HG03280 (cell line): ENCODE data around the gene ICOS.
"Not testable (repeated sequence)": the region's sequence is repeated elsewhere in the genome, so short reads cannot be mapped to it uniquely, and the experiment has no call there.

ENCODE experiments used
- ATAC-seq: cut with Tn5 transposase; IDR thresholded peaks from one replicate; pipeline ENCODE4 v1.9.1; 2021; ENCODE audit warnings: mild to moderate bottlenecking, moderate library complexity; ENCODE audit not compliant: unreplicated experiment

Gene ICOS

DNA sequence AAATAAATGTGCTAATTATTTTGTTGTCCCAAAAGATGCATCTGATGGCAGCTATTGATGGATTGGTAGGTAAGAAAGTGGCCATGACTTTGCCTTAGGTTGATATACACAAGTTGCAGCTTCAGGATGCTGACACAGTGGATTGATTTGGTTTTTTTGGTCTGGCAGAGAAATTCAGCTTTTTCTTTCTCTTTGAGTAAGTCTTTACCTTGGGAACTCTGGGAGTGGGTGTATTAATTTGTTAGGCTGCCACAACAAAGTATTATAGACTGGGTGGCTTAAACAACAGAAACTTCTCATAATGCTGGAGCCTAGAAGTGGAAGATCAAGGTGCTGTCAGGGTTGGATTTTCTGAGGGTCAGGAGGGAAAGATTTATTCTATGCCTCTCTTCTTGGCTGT is 19.8 kb upstream of the ICOS start:
- no peak for ATAC-seq

DNA sequence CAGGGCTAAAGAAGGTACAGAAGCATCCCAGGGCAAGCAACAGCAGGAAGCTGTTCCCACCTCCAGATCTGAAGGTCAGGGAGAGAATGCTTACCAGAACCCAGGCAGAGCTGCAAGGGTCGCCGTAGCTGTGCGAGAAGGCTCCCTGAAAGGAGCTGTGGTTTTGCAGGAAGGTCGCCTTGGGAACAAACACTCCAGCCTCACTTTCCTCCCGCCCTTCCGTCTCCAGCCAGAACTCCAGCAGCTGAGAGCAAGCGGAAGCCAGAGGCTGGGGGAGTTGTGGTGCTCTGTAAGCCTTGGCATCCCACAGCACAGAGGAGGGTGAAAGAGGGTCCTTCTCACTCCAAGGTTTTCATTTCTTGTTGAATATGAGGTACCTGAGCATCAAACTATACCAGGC is 18.3 kb upstream of the ICOS start:
- no peak for ATAC-seq

- ATAC-seq: no peak
Observed at GRCh38 chr2:203918839-203919238, 17.7 kb upstream of the ICOS start.

- ATAC-seq: no peak
Observed at GRCh38 chr2:203925512-203926158, 10.9 kb upstream of the ICOS start.

GRCh38 chr2:203928849-203929248 is 7.7 kb upstream of the ICOS start:
- no peak for ATAC-seq

DNA sequence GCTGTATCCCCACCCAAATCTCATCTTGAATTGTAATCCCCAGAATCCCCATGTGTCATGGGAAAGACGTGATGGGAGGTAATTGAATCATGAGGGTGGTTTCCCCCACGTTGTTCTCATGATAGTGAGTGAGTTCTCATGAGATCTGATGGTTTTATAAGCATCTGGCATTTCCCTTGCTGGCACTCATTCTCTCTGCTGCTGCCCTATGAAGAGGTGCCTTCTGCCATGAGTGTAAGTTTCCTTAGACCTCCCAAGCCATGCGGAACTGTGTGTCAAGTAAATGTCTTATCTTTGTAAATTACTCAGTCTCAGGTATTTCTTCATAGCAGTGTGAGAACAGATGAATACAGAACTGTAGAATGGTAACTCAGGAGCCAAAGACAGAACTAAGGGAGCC is 5.3 kb upstream of the ICOS start:
- not testable (repeated sequence) for ATAC-seq

DNA sequence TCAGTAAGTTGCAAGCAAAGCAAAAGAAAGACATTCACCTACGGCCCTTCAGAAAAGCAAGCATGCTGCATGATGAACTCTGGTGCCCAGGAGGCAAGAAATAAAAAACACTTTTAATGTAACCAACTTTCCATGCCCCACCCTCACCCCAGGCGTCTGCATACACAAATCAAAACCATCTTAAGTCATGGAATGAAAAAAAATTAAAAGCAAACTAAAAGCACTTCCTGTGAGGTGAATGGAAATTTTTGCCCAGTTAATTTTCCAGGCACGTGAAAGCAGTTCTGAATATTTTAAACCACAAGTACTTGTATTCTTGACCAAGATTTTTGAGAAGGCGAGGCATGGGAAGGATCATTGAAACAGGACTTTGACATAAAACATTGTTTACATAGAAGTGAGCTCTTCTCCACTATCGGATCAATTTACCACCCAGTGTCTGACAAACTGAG is 2.5 kb upstream of the ICOS start:
- ATAC-seq: no peak

DNA sequence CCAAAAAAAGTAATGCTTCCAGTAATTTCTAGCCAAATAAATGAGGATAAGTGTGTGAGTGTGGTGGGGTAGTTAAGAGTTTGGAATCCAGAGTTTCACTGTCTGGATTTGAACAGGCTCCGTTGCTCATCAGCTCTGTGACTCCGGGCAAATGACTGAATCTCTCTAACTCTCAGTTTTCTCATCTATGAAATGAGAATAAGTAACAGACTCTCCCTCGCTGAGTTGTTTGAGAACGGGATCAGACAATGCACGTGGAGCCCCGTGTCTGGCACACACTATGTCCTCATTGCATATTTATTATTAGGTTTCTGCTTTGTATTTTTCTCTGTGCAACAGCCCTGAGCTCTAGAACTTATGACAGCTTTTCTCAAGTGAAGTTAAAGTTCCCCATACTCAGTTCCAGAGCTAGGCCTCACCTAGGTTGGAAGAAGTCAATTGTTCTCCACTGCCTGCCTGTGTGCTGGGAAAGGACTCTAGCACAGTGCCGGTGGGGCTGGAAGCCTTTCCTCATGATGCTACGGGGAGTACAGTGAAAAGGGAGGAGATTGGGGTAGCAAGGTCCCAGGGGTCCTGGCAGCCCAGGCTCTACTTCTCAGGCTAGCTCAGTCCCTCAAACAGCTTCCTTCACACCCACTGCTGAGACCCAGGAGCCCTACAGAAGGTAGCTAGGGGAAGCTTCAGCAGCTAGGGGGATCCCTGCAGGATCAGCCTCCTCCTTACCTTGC is 1.7 kb upstream of the ICOS start:
- no peak for ATAC-seq

- no peak for ATAC-seq
Observed at GRCh38 chr2:203935568-203935967, 995 bp upstream of the ICOS start.

GRCh38 chr2:203936949-203937348 is 386 bp downstream of the ICOS start:
- ATAC-seq: no peak

- ATAC-seq: no peak
Observed at GRCh38 chr2:203937788-203938187, 1.2 kb downstream of the ICOS start.

DNA sequence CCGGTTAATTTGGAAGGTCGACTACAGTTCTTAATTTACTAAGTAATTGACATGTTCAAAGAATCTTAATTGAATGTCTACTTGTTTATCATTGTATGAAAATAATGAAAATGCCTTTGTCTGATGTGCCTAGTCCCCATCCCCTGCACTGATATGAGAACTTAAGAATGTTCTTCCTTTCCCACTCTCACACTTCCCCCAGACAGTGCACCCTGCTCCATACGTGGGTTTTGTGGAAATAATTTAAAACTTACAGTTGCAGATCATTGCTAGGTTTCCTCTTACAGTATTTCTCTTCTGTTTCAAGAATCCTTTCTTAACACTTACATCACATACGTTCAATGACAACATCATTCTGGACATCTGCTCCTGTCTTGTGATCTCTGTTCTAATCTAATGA is 3.5 kb downstream of the ICOS start:
- ATAC-seq: no peak

DNA sequence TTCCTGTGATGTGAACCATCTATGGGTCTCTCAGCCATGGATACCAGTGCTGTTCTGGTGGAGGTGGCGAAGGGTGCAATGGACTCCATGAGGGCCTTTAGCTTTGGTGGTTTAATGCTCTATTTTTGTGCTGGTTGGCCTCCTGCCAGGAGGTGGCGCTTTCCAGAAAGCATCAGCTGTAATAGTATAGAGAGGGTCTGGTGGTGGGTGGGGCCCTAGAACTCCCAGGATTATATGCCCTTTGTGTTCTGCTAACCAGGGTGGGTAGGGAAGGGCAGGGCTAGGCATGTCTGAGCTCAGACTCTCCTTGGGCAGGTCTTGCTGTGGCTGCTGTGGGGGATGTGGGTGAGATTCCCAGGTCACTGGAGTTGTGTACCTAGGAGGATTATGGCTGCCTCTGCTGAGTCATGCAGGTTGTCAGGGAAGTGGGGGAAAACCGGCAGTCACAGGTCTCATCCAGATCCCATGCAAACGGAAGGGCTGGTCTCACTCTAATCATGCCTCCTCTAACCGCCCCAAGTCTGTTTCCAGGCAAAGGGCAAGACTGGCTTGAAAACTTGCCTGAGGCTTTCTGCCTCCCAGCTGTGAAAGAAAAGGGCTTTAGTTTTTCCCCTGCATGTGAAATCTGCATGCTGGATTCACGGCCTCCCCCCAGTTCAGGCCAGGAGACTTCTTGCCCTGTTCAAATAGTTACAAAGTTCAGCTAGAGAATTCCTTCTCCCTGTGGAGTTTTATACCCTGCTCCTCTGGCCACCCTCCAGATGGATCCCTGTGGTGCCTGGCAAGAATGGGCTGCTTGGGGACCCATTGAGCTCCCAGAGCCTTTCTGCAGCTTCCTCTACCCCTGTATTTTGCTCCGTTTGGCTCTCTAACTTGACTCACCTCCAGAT is 7.2 kb downstream of the ICOS start:
- ATAC-seq: not testable (repeated sequence)

DNA sequence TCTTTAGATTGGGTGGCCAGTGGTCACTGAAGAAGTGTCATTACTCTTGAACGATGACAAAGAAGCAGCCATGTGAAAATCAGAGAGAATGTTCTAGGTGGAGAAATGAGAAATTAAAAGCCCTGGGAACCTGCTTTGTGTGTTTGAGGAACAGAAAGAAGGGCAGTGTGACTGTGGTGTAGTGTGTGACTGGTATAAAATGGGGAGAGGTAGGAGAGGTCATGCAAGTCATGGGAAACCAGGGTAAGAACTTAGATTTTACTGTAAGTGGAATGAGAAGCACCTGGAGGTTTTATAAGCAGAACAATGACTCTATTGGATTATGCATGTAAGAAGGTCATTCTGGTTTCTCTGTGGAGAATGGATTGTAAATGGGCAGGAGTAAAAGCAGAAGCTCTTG is 12.2 kb downstream of the ICOS start:
- no peak for ATAC-seq

DNA sequence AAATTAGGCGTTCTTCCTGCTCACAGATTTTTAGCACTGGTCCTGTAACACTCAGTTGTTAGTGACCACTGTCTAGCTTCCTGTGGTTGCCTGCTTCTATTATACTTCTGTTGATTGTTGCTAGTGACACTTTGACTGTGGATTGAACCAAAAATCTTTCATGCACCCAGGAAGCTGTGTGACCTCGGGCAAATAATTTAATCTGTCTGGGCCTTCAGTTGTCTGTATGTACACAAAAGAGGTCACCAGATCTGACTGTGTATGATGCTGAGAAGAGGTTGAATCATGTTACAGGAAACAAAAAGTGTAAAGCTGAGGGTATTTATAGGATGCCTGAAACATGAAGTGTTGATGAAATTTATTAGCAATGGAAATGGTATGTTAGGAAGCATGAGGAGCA is 12.7 kb downstream of the ICOS start:
- no peak for ATAC-seq

GRCh38 chr2:203951366-203951902 is 14.9 kb downstream of the ICOS start:
- no peak for ATAC-seq

DNA sequence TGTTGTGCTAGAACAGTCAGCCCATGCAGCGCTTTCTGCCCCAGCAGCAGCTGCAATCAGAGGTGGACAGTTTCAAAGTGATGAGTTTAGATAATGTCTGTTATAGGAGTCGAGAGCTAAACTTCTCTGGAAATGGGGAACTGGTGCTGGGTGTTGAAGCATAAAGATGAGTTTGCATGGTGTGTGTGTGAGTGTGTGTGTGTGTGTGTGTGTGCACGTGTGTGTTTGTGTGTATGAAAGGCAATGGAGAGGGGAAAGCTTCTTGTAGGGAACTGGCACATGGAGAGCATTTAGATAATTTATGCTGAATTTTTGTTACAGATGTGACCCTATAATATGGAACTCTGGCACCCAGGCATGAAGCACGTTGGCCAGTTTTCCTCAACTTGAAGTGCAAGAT is 22.7 kb downstream of the ICOS start:
- ATAC-seq: no peak

DNA sequence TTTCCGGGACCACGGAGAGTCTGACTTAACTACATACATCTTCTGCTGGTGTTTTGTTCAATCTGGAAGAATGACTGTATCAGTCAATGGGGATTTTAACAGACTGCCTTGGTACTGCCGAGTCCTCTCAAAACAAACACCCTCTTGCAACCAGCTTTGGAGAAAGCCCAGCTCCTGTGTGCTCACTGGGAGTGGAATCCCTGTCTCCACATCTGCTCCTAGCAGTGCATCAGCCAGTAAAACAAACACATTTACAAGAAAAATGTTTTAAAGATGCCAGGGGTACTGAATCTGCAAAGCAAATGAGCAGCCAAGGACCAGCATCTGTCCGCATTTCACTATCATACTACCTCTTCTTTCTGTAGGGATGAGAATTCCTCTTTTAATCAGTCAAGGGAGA is 23.1 kb downstream of the ICOS start:
- no peak for ATAC-seq

GRCh38 chr2:203960811-203961210 is 24.2 kb downstream of the ICOS start:
- ATAC-seq: no peak

DNA sequence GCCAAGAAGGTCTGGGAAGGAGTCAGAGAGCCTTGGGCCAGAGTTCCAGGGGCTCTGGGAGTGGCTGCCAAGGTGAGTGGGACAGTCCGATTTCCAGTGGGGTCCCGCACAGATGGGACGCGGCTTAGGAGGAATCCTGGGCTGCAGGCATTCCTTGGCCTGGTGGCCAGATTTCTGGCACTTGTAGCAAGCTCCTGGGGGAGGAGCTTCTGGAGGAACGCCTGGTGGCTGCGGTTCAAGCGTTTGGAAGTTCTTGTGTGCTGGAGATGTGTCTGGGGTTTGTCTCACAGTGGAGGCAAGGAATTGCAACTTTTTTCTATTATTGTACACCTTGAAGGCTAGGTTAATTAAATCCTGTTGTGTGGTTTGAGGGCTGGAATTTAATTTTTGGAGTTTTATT is 28.6 kb downstream of the ICOS start:
- ATAC-seq: not testable (repeated sequence)

DNA sequence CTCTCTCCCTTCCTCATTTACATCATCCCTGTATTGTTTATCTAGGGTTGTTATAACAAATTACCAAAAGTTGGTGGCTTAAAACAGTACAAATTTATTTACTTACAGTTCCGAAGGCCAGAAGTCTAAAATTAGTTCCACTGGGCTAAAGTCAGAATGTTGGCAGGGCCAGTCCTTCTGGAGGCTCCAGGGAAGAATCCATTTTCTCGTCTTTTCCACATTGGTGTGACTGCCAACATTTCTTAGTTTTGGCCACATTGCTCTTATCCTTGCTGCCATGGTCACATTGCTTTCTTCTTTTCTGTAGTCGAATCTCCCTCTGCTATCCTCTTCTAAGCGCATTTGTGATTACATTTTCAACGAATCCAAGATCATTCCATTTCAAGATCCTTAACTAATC is 34.7 kb downstream of the ICOS start:
- no peak for ATAC-seq
